ENCODE measurements around the gene TLK1.

TLK1 gene

DNA sequence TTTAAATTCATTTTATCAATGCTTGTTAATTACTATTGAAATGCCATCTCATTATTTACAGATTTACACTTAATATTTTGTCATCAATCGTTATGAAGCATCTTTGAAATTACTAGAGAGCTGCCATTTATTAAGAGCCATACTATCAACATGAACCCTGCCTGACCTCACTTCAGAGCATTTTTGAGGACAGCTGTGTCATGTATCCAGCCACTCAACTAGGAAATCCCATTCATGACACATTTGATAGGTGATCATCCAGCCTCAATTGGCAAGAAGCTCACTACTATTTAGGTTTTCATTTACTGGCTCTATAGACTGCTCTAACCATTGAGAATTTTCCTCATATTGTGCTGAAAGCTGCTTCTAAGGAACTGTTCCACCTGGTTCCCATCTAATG, 40.6 kb upstream of the TLK1 start:
- no peaks in the 10 kb centered on the region for H3K36me3 ChIP-seq (ENCODE audit: control insufficient read depth in 4 of 4, insufficient read depth in 4 of 4, low read length in 3 of 4)
- no peak overlapping the region for H3K4me3 ChIP-seq (ENCODE audit: control insufficient read depth in 1 of 7, extremely low read depth in 1 of 7, insufficient read depth in 4 of 7, low read depth in 2 of 7, low read length in 6 of 7)
- WGBS (ENCODE audit: insufficient coverage), result 100% methylated on average over 1 of the region's 1 CpG
- POLR2A ChIA-PET, result no interaction called here
- no peaks in the 10 kb centered on the region for H3K9me3 ChIP-seq (ENCODE audit: control extremely low read depth in 1 of 5, control insufficient read depth in 4 of 5, insufficient read depth in 2 of 5, low read depth in 1 of 5, low read length in 4 of 5)
- no peaks in the 10 kb centered on the region for H3K4me1 ChIP-seq (ENCODE audit: control extremely low read depth in 1 of 4, control insufficient read depth in 4 of 4, insufficient read depth in 4 of 4, low read length in 3 of 4)
- no peak for DNase-seq
- CTCF ChIA-PET, result interaction anchor here (1.8 kb wide), 1 partner anchor 40 kb away, joined by 4 read pairs; no protein-coding TSS in a partner anchor
- no peak overlapping the region for H3K27ac ChIP-seq (ENCODE audit: insufficient read depth in 1 of 2, low read depth in 1 of 2, low read length in 2 of 2, poor library complexity in 1 of 2, severe bottlenecking in 2 of 2)
- no peaks in the 10 kb centered on the region for H3K27me3 ChIP-seq (replicated peaks in 2 of 5; ENCODE audit: control insufficient read depth in 4 of 5, insufficient read depth in 5 of 5, low read length in 4 of 5)

DNA sequence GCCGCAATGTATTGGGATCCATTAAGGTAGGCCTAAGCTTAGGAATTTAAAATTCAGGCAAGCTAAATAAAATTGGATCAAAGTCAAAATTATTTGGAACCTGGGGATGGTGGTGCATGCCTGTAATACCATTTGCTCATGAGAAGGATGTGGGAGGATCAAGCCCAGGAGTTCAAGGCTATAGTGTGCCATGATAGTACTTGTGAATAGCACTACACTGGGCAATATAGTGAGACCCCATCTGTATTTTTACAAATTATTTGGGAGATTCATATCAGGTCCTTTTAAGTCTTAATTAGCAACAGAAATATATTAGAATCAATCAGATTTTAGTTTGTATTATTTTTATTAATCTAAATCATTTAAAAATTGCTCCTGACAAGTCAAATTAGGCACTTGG, 39.8 kb upstream of the TLK1 start:
- Histone ChIP-seq H3K9me3 (ENCODE audit: control extremely low read depth in 1 of 5, control insufficient read depth in 4 of 5, insufficient read depth in 2 of 5, low read depth in 1 of 5, low read length in 4 of 5) (no peaks in the 10 kb centered on the region), H3K36me3 (ENCODE audit: control insufficient read depth in 4 of 4, insufficient read depth in 4 of 4, low read length in 3 of 4) (no peaks in the 10 kb centered on the region), H3K4me3 (ENCODE audit: control insufficient read depth in 1 of 7, extremely low read depth in 1 of 7, insufficient read depth in 4 of 7, low read depth in 2 of 7, low read length in 6 of 7) (no peak overlapping the region), H3K27ac (ENCODE audit: insufficient read depth in 1 of 2, low read depth in 1 of 2, low read length in 2 of 2, poor library complexity in 1 of 2, severe bottlenecking in 2 of 2) (no peak overlapping the region), H3K4me1 (ENCODE audit: control extremely low read depth in 1 of 4, control insufficient read depth in 4 of 4, insufficient read depth in 4 of 4, low read length in 3 of 4) (no peaks in the 10 kb centered on the region), H3K27me3 (replicated peaks in 2 of 5; ENCODE audit: control insufficient read depth in 4 of 5, insufficient read depth in 5 of 5, low read length in 4 of 5) (no peaks in the 10 kb centered on the region)
- CTCF ChIA-PET, result interaction anchor here (1.8 kb wide), 1 partner anchor 39 kb away, joined by 4 read pairs; no protein-coding TSS in a partner anchor
- no peak for DNase-seq
- POLR2A ChIA-PET, result no interaction called here
- no CpG with 5 or more reads among the region's 1 CpG for WGBS (ENCODE audit: insufficient coverage)

DNA sequence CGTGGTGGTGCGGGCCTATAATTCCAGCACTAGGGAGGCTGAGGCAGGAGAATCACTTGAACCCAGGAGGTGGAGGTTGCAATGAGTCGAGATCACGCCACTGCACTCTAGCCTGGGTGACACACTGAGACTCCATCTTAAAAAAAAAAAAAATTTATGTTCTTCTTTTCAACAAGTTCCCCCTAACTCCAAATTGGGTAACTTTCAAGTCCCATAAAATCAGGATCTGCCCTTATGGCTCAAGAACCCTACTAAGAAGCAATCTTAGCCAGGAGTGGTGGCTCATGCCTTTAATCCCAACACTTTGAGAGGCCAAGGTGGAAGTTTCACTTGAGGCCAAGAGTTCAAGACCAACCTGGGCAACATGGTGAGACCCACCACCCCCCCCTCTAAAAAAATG, 30.3 kb upstream of the TLK1 start:
- ChIA-PET CTCF (no interaction called here), POLR2A (no interaction called here)

DNA sequence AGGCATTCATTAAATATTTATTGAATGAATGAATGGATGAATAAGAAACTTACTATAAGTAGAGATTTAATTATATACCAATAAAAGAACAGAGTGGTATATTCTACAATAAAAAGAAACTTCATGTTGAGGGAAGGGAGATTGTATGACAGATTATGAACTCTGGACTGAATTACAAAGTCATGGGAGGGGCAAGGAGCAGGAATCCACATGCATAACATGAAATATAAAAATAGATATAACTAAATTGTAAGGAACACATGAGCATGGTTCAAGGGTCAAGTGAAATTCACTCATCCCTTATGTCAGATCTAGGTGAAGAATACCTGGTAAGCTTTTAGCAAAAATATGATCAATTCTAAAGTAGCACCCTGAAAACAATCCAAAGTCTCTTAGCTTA, 27.1 kb upstream of the TLK1 start:
- ChIA-PET POLR2A (no interaction called here), CTCF (no interaction called here)
- Histone ChIP-seq H3K9me3 (ENCODE audit: control extremely low read depth in 1 of 5, control insufficient read depth in 4 of 5, insufficient read depth in 2 of 5, low read depth in 1 of 5, low read length in 4 of 5) (no peaks in the 10 kb centered on the region), H3K4me3 (ENCODE audit: control insufficient read depth in 1 of 7, extremely low read depth in 1 of 7, insufficient read depth in 4 of 7, low read depth in 2 of 7, low read length in 6 of 7) (no peak overlapping the region), H3K36me3 (ENCODE audit: control insufficient read depth in 4 of 4, insufficient read depth in 4 of 4, low read length in 3 of 4) (no peaks in the 10 kb centered on the region), H3K27ac (ENCODE audit: insufficient read depth in 1 of 2, low read depth in 1 of 2, low read length in 2 of 2, poor library complexity in 1 of 2, severe bottlenecking in 2 of 2) (no peak overlapping the region), H3K27me3 (replicated peaks in 2 of 5; ENCODE audit: control insufficient read depth in 4 of 5, insufficient read depth in 5 of 5, low read length in 4 of 5) (no peaks in the 10 kb centered on the region), H3K4me1 (ENCODE audit: control extremely low read depth in 1 of 4, control insufficient read depth in 4 of 4, insufficient read depth in 4 of 4, low read length in 3 of 4) (no peaks in the 10 kb centered on the region)
- DNase-seq, result no peak

More for the DNA sequence above, 30.3 kb upstream of the TLK1 start:
- no peak overlapping the region for H3K27ac ChIP-seq (ENCODE audit: insufficient read depth in 1 of 2, low read depth in 1 of 2, low read length in 2 of 2, poor library complexity in 1 of 2, severe bottlenecking in 2 of 2)
- 98% methylated on average over 4 of the region's 4 CpGs for WGBS (ENCODE audit: insufficient coverage)
- no peaks in the 10 kb centered on the region for H3K27me3 ChIP-seq (replicated peaks in 2 of 5; ENCODE audit: control insufficient read depth in 4 of 5, insufficient read depth in 5 of 5, low read length in 4 of 5)
- DNase-seq, result no peak
- no peaks in the 10 kb centered on the region for H3K36me3 ChIP-seq (ENCODE audit: control insufficient read depth in 4 of 4, insufficient read depth in 4 of 4, low read length in 3 of 4)
- no peaks in the 10 kb centered on the region for H3K9me3 ChIP-seq (ENCODE audit: control extremely low read depth in 1 of 5, control insufficient read depth in 4 of 5, insufficient read depth in 2 of 5, low read depth in 1 of 5, low read length in 4 of 5)
- no peaks in the 10 kb centered on the region for H3K4me1 ChIP-seq (ENCODE audit: control extremely low read depth in 1 of 4, control insufficient read depth in 4 of 4, insufficient read depth in 4 of 4, low read length in 3 of 4)
- no peak overlapping the region for H3K4me3 ChIP-seq (ENCODE audit: control insufficient read depth in 1 of 7, extremely low read depth in 1 of 7, insufficient read depth in 4 of 7, low read depth in 2 of 7, low read length in 6 of 7)

DNA sequence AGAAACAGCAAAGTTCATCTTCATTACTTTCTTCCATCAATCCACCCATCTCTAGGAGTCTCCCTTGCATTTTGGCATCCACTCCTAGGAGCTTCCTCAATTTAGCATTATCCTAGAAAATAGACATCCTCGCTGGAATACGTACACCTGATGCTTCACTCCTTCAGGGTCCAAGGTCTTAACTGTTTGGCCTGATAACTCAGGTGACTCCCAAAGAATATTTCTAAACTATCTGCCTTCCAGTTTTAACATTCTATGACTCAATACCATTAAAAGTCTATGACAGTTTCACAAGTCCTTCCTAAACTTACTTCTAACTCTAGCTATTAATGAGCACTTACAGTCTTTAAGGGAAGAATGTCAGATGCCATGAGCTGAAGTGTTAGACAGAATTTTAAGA, 26.5 kb upstream of the TLK1 start:
- CTCF ChIA-PET, result no interaction called here

DNA sequence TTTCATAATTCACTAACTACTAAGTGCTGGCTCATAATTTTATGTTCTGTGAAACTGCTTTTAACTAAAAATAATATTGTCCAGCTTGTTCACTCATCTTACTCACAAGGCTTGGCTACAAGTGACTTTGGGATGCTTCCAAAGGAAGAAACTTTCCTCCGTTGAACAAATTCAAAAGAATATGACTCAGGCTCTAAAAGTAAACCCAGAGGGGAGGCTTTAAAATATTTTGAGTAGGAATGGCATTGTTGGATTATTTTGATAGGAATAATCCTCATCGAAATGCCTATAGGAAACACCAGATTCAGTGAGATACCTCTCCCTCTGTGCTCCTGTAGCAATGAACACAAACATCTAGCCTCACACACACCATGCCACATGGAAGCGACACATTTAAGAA, 25.2 kb upstream of the TLK1 start:
- WGBS (ENCODE audit: insufficient coverage), result no CpG with 5 or more reads among the region's 3 CpGs
- H3K4me3 ChIP-seq (ENCODE audit: control insufficient read depth in 1 of 7, extremely low read depth in 1 of 7, insufficient read depth in 4 of 7, low read depth in 2 of 7, low read length in 6 of 7), result no peak overlapping the region
- H3K27ac ChIP-seq (ENCODE audit: insufficient read depth in 1 of 2, low read depth in 1 of 2, low read length in 2 of 2, poor library complexity in 1 of 2, severe bottlenecking in 2 of 2), result no peak overlapping the region
- no peaks in the 10 kb centered on the region for H3K36me3 ChIP-seq (ENCODE audit: control insufficient read depth in 4 of 4, insufficient read depth in 4 of 4, low read length in 3 of 4)
- ChIA-PET POLR2A (no interaction called here), CTCF (no interaction called here)
- peaks cover 0 to 7% (median 1%) of the 10 kb centered on the region in 4 experiments for H3K4me1 ChIP-seq (ENCODE audit: control extremely low read depth in 1 of 4, control insufficient read depth in 4 of 4, insufficient read depth in 4 of 4, low read length in 3 of 4)
- DNase-seq, result no peak
- H3K27me3 ChIP-seq (replicated peaks in 2 of 5; ENCODE audit: control insufficient read depth in 4 of 5, insufficient read depth in 5 of 5, low read length in 4 of 5), result no peaks in the 10 kb centered on the region
- H3K9me3 ChIP-seq (ENCODE audit: control extremely low read depth in 1 of 5, control insufficient read depth in 4 of 5, insufficient read depth in 2 of 5, low read depth in 1 of 5, low read length in 4 of 5), result no peaks in the 10 kb centered on the region

More for the DNA sequence above, 26.5 kb upstream of the TLK1 start:
- Histone ChIP-seq H3K4me1 (ENCODE audit: control extremely low read depth in 1 of 4, control insufficient read depth in 4 of 4, insufficient read depth in 4 of 4, low read length in 3 of 4) (no peaks in the 10 kb centered on the region), H3K36me3 (ENCODE audit: control insufficient read depth in 4 of 4, insufficient read depth in 4 of 4, low read length in 3 of 4) (no peaks in the 10 kb centered on the region), H3K27me3 (replicated peaks in 2 of 5; ENCODE audit: control insufficient read depth in 4 of 5, insufficient read depth in 5 of 5, low read length in 4 of 5) (no peaks in the 10 kb centered on the region), H3K27ac (ENCODE audit: insufficient read depth in 1 of 2, low read depth in 1 of 2, low read length in 2 of 2, poor library complexity in 1 of 2, severe bottlenecking in 2 of 2) (no peak overlapping the region), H3K9me3 (ENCODE audit: control extremely low read depth in 1 of 5, control insufficient read depth in 4 of 5, insufficient read depth in 2 of 5, low read depth in 1 of 5, low read length in 4 of 5) (no peaks in the 10 kb centered on the region), H3K4me3 (ENCODE audit: control insufficient read depth in 1 of 7, extremely low read depth in 1 of 7, insufficient read depth in 4 of 7, low read depth in 2 of 7, low read length in 6 of 7) (no peak overlapping the region)
- POLR2A ChIA-PET, result no interaction called here
- 90% methylated on average over 2 of the region's 2 CpGs for WGBS (ENCODE audit: insufficient coverage)
- DNase-seq, result no peak

DNA sequence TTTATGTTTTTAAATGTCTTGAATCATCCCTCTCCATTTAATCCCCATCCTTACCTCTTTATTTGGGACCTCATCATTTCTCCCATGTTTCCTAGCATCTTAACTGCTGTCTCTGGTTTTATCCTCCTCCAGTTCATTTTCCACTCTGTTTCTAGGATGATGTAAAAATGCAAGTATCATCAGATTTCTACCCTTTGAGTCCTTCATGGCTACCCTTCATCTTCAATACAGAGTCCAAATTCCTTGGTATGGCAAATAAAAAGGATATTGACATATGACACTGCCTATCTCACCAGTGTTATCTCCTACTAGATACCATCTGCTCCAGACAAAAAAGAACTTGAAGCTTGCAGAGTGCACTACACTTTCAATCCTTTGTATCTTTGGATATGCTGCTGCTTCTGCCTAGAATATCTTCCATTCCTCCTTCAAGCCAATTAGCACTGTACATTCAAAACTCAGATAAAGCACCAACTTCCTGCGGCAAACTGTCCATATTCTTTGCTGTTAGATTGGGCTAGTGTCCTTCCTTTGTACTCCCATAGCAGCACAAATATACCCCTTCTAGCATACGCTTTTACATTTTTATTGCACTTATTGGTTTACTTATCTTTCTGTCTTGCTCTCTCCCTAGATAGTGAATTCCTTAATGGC, 24.6 kb upstream of the TLK1 start:
- no peak for DNase-seq

More for the DNA sequence above, 24.6 kb upstream of the TLK1 start:
- POLR2A ChIA-PET, result no interaction called here
- Histone ChIP-seq H3K4me1 (ENCODE audit: control extremely low read depth in 1 of 4, control insufficient read depth in 4 of 4, insufficient read depth in 4 of 4, low read length in 3 of 4) (peaks cover 0 to 9% (median 3%) of the 10 kb centered on the region in 4 experiments), H3K9me3 (ENCODE audit: control extremely low read depth in 1 of 5, control insufficient read depth in 4 of 5, insufficient read depth in 2 of 5, low read depth in 1 of 5, low read length in 4 of 5) (no peaks in the 10 kb centered on the region), H3K27me3 (replicated peaks in 2 of 5; ENCODE audit: control insufficient read depth in 4 of 5, insufficient read depth in 5 of 5, low read length in 4 of 5) (no peaks in the 10 kb centered on the region), H3K4me3 (ENCODE audit: control insufficient read depth in 1 of 7, extremely low read depth in 1 of 7, insufficient read depth in 4 of 7, low read depth in 2 of 7, low read length in 6 of 7) (no peak overlapping the region), H3K36me3 (ENCODE audit: control insufficient read depth in 4 of 4, insufficient read depth in 4 of 4, low read length in 3 of 4) (no peaks in the 10 kb centered on the region), H3K27ac (ENCODE audit: insufficient read depth in 1 of 2, low read depth in 1 of 2, low read length in 2 of 2, poor library complexity in 1 of 2, severe bottlenecking in 2 of 2) (no peak overlapping the region)
- CTCF ChIA-PET, result no interaction called here
- WGBS (ENCODE audit: insufficient coverage), result 89% methylated on average over 2 of the region's 2 CpGs

Data from common myeloid progenitor, CD34-positive (primary cell).